ENCODE results near the gene ZDHHC14. TPM values are rescaled to one million over a fixed set of nuclear protein-coding genes. Genes with fewer than 3 reads are reported as not detected.
"Not testable (repeated sequence)": the region's sequence is repeated elsewhere in the genome, so short reads cannot be mapped to it uniquely, and the experiment has no call there.

Gene ZDHHC14
- total RNA-seq, 1 donor from 2014 or later = 5.1 TPM

GRCh38 chr6:157403686-157404051, 22.7 kb downstream of the ZDHHC14 start:
- Mint-ChIP-seq H3K27me3 (ENCODE audit: unreplicated experiment) (no peaks in the 10 kb centered on the region), H3K4me1 (ENCODE audit: low read depth, unreplicated experiment) (peaks cover 9% of the 10 kb centered on the region), H3K4me3 (ENCODE audit: unreplicated experiment) (no peak overlapping the region), H3K36me3 (ENCODE audit: unreplicated experiment) (no peaks in the 10 kb centered on the region), H3K27ac (ENCODE audit: unreplicated experiment) (no peak overlapping the region), H3K9me3 (ENCODE audit: unreplicated experiment) (no peaks in the 10 kb centered on the region)
- DNase-seq = no peak
- TF ChIP-seq, protein P1, sequence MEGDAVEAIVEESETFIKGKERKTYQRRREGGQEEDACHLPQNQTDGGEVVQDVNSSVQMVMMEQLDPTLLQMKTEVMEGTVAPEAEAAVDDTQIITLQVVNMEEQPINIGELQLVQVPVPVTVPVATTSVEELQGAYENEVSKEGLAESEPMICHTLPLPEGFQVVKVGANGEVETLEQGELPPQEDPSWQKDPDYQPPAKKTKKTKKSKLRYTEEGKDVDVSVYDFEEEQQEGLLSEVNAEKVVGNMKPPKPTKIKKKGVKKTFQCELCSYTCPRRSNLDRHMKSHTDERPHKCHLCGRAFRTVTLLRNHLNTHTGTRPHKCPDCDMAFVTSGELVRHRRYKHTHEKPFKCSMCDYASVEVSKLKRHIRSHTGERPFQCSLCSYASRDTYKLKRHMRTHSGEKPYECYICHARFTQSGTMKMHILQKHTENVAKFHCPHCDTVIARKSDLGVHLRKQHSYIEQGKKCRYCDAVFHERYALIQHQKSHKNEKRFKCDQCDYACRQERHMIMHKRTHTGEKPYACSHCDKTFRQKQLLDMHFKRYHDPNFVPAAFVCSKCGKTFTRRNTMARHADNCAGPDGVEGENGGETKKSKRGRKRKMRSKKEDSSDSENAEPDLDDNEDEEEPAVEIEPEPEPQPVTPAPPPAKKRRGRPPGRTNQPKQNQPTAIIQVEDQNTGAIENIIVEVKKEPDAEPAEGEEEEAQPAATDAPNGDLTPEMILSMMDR (IDR thresholded peaks at IDR 0.05; ENCODE audit: partially characterized antibody, unreplicated experiment) = no peak

DNA sequence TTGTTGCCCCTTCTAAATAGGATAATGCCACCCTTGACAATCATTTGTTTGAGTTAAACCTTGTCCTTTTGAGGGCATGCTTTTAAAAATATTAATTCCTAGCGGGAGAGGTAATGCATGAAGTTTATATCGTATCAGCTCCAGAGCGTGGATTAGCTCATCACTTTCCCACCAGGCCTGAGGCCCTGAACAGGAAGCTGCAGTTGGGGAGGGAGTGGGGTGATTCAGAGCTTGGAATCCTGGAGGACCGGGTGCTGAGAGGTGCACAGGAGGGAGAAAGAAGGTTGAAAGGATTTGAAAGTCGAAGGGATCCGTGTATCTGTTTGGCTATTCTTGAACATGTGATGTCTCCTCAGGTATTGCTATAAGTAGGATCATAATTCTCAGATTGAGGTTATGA, 25.0 kb downstream of the ZDHHC14 start:
- TF ChIP-seq, protein P1 (IDR thresholded peaks at IDR 0.05; ENCODE audit: partially characterized antibody, unreplicated experiment) = no peak
- Mint-ChIP-seq H3K4me3 (ENCODE audit: unreplicated experiment) (no peak overlapping the region), H3K27me3 (ENCODE audit: unreplicated experiment) (no peaks in the 10 kb centered on the region), H3K27ac (ENCODE audit: unreplicated experiment) (no peak overlapping the region), H3K36me3 (ENCODE audit: unreplicated experiment) (peaks cover 1% of the 10 kb centered on the region), H3K9me3 (ENCODE audit: unreplicated experiment) (peaks cover 2% of the 10 kb centered on the region), H3K4me1 (ENCODE audit: low read depth, unreplicated experiment) (peaks cover 2% of the 10 kb centered on the region)
- no peak for DNase-seq

DNA sequence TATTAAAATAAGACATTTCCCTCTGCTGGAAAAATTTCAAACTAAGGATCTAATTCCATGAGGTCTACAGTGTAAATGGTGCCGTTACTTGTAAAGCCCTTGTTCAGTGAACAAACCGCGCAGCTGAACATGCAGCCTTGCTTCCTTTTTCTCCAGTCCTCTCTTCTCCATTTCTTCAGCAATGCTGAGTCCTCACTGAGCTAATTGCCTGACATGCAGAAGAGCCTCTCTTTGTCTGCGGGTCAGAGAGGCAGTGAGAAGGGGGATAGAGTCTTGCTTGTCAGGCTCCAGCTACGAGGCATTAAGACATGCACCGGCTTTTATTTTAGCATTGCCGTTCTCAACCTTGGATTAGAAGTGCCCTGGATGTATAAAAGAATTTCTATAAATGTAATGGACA, 25.7 kb downstream of the ZDHHC14 start:
- H3K27ac Mint-ChIP-seq (ENCODE audit: unreplicated experiment) = no peak overlapping the region
- H3K27me3 Mint-ChIP-seq (ENCODE audit: unreplicated experiment) = no peaks in the 10 kb centered on the region
- peaks cover 2% of the 10 kb centered on the region for H3K4me1 Mint-ChIP-seq (ENCODE audit: low read depth, unreplicated experiment)
- peaks cover 6% of the 10 kb centered on the region for H3K36me3 Mint-ChIP-seq (ENCODE audit: unreplicated experiment)
- TF ChIP-seq, protein P1 (IDR thresholded peaks at IDR 0.05; ENCODE audit: partially characterized antibody, unreplicated experiment) = no peak
- no peak overlapping the region for H3K4me3 Mint-ChIP-seq (ENCODE audit: unreplicated experiment)
- peaks cover 2% of the 10 kb centered on the region for H3K9me3 Mint-ChIP-seq (ENCODE audit: unreplicated experiment)
- no peak for DNase-seq

DNA sequence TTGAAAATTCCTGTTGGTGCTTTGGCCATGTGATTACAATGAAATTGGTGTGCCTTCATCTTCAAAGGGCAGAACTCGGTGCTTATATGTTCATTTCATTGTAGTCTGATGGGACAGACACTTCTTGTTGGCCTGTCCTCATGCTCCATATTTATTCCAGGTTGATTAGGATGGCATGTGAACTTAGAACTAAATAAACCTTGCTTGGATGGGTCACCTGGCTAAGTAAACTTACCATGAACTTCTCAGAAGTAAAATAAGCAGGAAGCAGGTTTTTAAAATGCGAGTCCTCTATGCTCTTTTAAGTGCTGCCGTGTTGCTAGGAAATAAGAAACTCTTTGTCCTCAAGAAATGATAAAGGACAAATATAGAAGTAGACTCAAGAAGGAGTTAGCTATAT, 26.7 kb downstream of the ZDHHC14 start:
- H3K27me3 Mint-ChIP-seq (ENCODE audit: unreplicated experiment) = no peaks in the 10 kb centered on the region
- H3K27ac Mint-ChIP-seq (ENCODE audit: unreplicated experiment) = no peak overlapping the region
- TF ChIP-seq, protein P1 (IDR thresholded peaks at IDR 0.05; ENCODE audit: partially characterized antibody, unreplicated experiment) = no peak
- H3K4me3 Mint-ChIP-seq (ENCODE audit: unreplicated experiment) = no peak overlapping the region
- peaks cover 5% of the 10 kb centered on the region for H3K4me1 Mint-ChIP-seq (ENCODE audit: low read depth, unreplicated experiment)
- peaks cover 2% of the 10 kb centered on the region for H3K9me3 Mint-ChIP-seq (ENCODE audit: unreplicated experiment)
- no peak for DNase-seq
- H3K36me3 Mint-ChIP-seq (ENCODE audit: unreplicated experiment) = peaks cover 6% of the 10 kb centered on the region

- H3K36me3 Mint-ChIP-seq (ENCODE audit: unreplicated experiment); H3K4me3 Mint-ChIP-seq (ENCODE audit: unreplicated experiment); H3K9me3 Mint-ChIP-seq (ENCODE audit: unreplicated experiment); DNase-seq; H3K27me3 Mint-ChIP-seq (ENCODE audit: unreplicated experiment); H3K4me1 Mint-ChIP-seq (ENCODE audit: low read depth, unreplicated experiment); H3K27ac Mint-ChIP-seq (ENCODE audit: unreplicated experiment): not testable (repeated sequence)
These were observed 27.4 kb downstream of the ZDHHC14 start for GRCh38 chr6:157408427-157408826.

- peaks cover 7% of the 10 kb centered on the region for H3K4me1 Mint-ChIP-seq (ENCODE audit: low read depth, unreplicated experiment)
- H3K27ac Mint-ChIP-seq (ENCODE audit: unreplicated experiment) = no peak overlapping the region
- TF ChIP-seq, protein P1 (IDR thresholded peaks at IDR 0.05; ENCODE audit: partially characterized antibody, unreplicated experiment) = no peak
- peaks cover 5% of the 10 kb centered on the region for H3K9me3 Mint-ChIP-seq (ENCODE audit: unreplicated experiment)
- H3K36me3 Mint-ChIP-seq (ENCODE audit: unreplicated experiment) = peaks cover 6% of the 10 kb centered on the region
- H3K4me3 Mint-ChIP-seq (ENCODE audit: unreplicated experiment) = no peak overlapping the region
- DNase-seq = no peak
- peaks cover 2% of the 10 kb centered on the region for H3K27me3 Mint-ChIP-seq (ENCODE audit: unreplicated experiment)
These were observed 29.1 kb downstream of the ZDHHC14 start for GRCh38 chr6:157410045-157410444.

All from glutamatergic neuron (in vitro differentiated cells).